Measurements from ENCODE around the gene CHMP2A.
"Not testable (repeated sequence)": the region's sequence is repeated elsewhere in the genome, so short reads cannot be mapped to it uniquely, and the experiment has no call there.

CHMP2A gene

DNA sequence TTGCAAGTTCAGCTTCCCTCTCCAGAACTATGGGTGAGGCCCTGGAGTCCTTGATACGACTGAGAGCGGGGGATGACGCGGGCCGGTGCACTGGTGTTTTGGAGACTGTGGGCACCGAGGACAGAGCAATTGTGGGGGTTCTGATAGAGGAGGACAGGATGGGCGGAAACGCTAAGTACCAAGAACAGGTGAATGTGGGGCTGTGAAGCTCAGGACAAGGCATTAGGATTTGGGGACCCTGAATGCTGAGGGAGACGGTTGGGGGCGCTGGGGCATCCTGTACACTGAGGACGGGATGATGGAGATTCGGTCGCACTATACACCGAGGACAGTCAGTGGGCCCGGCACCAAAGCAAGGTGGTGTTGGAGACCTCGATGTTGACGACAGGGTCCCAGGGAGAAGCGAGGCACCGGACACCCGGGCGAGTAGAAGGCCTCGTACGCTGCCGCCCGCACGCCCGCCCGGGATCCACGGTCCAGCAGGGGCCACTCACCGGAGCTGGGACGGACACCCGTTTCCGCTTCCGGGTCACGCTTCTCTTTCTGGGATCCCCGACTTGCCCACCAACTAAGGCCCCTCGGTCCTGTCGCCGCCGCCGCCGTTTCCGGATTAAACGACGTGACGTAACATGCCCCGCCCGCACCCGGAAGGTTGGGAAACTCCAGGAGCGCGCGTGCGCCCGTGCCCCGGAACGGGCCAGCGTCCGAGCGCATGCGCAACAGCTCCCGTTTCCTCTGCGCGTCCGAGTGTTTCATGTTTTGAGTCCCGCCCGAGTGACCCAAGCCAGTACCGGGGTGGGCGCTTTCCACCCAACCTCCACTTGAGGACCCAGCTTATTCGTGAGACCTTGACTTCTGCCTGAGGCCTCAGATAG, at the start of gene CHMP2A:
Gene CHMP2A (minus strand): TSS at position 612 of the 875 bp plus-strand sequence. CDS start 893 bp downstream, outside the sequence.
- in situ Hi-C loops (cut with MboI; ENCODE audit: low pct_unique_long_range_greater_than_20kb, low sequenced_read_pairs): no loop called here
- peak; percentile 97 for DNase-seq

DNA sequence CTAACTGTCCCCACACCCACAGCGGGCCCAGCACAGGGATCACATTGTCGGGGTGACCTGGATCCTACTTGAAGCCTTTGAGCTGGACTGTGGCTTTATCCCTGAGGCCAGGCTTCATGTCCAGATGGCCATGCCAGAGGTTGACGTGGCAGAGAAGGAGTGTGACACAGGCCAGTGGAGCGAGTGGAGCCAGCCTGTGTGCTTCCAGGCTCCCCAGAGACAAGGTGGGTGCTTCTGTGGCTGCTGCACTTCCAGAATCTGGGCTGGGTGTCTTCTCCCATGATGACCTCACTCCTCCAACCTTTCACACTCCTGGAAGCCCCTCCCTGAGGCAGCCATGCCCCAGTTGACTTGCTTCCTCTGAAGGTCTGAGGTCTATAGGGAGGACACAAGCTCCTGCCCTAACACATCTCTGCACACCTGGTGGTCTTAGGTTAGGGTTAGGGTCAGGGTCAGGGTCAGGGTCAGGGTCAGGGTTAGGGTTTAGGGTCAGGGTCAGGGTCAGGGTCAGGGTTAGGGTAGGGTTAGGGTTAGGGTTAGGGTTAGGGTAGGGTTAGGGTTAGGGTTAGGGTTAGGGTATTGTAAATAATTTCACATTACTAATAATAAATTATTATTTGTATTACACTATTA, 31.3 kb upstream of the CHMP2A start:
- DNase-seq: no peak
- in situ Hi-C loops (cut with MboI; ENCODE audit: low pct_unique_long_range_greater_than_20kb, low sequenced_read_pairs): no loop called here

DNA sequence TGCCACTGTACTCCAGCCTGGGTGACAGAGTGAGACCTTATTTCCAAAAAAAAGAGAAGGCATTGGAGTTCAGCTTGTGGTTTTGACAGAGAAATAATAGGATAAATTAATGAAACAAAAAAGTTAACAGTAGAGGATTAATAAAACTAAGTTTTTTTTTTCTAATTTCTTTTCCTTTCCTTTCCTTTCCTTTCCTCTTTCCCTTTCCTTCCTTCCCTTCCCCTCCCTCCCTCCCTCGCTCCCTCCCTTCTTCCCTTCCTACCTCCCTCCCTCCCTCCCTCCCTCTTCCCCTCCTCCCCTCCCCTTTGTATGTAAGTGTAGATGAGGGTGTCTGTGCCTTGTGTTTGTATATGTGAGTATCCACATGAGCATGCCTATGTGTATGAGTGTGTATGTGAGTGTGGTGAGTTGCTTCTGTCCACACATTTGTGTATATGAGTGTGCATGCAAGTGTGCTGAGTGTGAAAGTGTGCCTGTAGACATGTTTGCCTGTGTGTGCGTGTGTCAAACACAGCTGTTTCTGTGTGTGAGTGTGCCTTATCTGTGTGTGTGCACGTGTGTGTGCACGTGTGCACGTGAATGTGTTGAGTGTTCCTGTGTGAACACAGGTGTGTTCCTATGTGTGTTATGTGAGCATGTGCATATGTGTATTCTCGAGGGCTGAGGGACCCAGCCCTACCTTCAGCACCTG, 30.7 kb upstream of the CHMP2A start:
- in situ Hi-C loops (cut with MboI; ENCODE audit: low pct_unique_long_range_greater_than_20kb, low sequenced_read_pairs): no loop called here
- no peak for DNase-seq

DNA sequence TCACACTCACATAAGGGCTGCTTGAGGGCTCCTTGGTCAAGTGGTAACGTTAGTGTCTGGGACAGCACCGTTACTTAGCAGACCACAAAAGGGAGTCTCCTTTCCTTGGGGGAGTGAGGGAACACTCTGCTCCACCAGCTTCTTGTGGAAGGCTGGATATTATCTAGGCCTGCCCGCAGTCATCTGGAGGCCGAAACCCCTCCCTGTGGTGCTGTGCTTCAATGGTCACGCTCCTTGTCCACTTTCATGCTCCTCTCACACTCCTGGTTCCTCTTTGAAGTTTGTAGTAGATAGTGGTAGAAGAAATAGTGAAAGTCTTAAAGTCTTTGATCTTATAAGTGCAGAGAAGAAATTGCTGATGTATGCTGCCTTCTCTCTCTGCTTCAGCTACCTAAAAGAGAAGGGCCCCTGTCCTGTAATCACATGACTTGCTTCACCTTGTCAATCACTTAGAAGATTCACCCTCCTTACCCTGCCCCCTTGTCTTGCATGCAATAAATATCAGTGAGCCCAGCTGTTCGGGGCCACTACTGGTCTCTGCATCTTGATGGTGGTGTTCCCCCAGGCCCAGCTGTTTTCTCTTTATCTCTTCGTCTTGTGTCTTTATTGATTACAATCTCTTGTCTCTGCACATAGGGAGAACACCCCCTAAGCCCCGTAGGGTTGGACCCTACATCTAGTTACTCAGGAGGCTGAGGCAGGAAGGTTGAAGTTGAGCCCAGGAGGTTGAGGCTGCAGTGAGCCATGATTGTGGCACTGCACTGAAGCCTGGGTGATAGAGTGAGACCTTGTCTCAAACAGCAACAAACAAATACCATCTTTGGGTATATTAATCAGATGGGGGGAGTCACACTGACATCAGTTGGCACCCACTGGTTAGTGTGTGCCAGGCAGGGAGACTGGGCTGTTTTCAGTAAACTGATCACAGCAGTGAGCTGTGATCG, 29.9 kb upstream of the CHMP2A start:
- in situ Hi-C loops (cut with MboI; ENCODE audit: low pct_unique_long_range_greater_than_20kb, low sequenced_read_pairs): no loop called here
- DNase-seq: peak; percentile 40

DNA sequence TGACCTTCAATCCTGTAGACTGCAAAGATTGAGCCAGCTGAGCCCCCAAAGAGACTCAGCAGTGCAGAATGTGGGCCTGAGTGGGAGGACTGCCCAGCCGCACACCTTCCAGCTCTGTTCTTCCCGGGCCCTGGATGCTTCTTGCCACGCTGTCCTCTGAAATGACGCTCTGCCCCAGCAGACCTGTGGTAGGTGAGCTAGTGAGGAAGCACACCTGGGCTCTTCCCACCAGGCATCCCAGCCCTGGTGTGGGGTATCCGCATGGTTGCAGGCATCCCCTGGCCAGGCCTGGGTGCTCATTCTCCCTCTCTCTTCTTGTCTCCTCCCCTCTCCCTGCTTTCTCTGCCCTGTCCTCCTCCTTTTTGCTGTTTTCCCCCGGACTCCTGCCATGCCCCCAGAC, 28.1 kb upstream of the CHMP2A start:
- in situ Hi-C loops (cut with MboI; ENCODE audit: low pct_unique_long_range_greater_than_20kb, low sequenced_read_pairs): no loop called here
- DNase-seq: no peak

- in situ Hi-C loops (cut with MboI; ENCODE audit: low pct_unique_long_range_greater_than_20kb, low sequenced_read_pairs): no loop called here
- no peak for DNase-seq
These were observed 26.6 kb upstream of the CHMP2A start for GRCh38 chr19:58581227-58582141.

GRCh38 chr19:58579473-58580142, 24.7 kb upstream of the CHMP2A start:
- in situ Hi-C loops (cut with MboI; ENCODE audit: low pct_unique_long_range_greater_than_20kb, low sequenced_read_pairs): no loop called here
- no peak for DNase-seq

DNA sequence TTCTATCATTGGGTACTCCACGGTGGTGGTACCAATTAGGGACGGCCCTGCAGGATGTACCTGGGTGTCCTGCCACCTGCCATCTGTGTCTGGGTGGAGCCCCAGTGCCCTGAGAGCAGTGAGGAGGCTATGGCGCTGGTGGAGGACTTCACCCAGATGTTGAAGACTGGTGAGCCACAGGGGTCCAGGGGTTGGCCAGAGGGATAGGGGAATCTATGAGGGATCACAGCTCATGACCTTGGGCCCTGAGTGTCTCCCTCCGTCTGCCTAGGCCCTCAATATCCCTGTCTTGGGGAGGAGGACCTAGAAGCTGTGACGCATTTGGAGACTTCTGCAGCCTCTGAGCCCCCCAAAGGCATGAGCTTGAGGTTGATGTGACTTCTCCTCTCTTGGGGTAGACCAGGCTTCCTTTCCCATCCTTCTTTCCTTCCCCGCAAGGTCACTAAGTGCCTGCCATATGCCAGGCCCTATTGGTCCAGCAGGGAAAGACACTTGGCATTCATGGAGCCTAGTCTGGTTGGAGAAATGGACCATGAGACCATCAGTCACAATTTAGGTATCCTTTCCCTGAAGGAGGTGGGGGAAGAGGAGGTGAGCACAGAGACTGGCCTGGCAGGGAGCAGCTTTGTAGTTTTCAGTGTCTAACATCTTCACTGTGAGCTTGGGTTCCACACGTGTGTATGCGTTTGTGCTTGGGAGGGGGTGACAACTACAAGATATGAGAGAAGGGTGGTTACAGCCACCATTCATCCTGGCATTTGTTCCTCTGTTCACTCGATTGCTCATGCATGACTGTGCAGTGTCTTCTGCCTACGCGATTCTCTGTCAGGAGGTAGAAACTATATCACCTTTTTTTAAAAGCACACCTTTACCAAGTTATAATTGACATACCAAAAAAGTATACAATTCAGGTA, 23.4 kb upstream of the CHMP2A start:
- in situ Hi-C loops (cut with MboI; ENCODE audit: low pct_unique_long_range_greater_than_20kb, low sequenced_read_pairs): no loop called here
- no peak for DNase-seq

GRCh38 chr19:58577581-58577980, 22.7 kb upstream of the CHMP2A start:
- DNase-seq; in situ Hi-C loops (cut with MboI; ENCODE audit: low pct_unique_long_range_greater_than_20kb, low sequenced_read_pairs): not testable (repeated sequence)

GRCh38 chr19:58575183-58576041, 20.5 kb upstream of the CHMP2A start:
- in situ Hi-C loops (cut with MboI; ENCODE audit: low pct_unique_long_range_greater_than_20kb, low sequenced_read_pairs): no loop called here
- DNase-seq: peak; percentile 94

GRCh38 chr19:58573658-58574164, 18.8 kb upstream of the CHMP2A start:
- peak; percentile 34 for DNase-seq
- in situ Hi-C loops (cut with MboI; ENCODE audit: low pct_unique_long_range_greater_than_20kb, low sequenced_read_pairs): no loop called here

DNA sequence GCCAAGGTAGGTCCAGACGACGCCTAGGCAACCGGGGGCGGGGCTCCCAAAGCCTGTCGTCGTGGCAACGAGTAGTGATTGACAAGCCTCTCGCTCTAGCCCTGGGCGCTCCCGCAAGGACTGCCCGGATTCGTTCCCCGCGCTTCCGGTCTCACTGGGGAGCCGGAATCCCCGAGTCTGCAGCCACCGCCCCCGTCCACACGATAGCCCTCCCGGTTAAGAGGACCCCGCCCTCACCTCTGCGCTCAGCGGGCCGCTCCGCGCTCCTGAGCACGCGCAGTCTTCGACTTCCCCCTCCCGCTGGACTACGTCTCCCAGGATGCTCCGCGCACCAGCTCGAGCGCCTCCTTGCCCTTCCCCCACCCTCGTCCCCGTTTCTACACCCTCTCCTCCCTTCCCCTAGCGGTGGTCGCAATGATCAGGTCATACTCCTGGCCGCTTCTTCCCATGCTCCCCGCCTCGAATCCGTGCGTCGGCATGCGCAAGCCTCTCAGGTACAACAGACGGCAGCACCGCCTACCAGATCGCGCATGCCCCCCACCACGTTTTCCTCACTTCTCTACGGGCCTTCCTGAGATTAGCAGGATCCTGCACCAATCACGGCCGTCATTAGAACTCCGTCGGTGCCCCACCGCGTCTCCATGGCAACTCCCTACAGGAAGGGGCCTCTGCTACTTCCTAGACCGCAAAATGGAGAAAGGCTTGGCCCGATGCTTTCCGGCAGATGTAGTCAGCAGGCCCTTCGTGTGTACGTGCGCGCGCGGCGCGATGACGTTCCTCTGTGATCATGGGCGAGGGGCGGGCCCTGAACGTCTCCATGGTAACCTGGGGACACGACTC, 18.1 kb upstream of the CHMP2A start, which contains the start of gene MZF1:
Gene MZF1 (minus strand): TSS at position 518 of the 840 bp plus-strand sequence. CDS start 1,946 bp downstream, outside the sequence.
- DNase-seq: peak; percentile 99
- in situ Hi-C loops (cut with MboI; ENCODE audit: low pct_unique_long_range_greater_than_20kb, low sequenced_read_pairs): no loop called here

DNA sequence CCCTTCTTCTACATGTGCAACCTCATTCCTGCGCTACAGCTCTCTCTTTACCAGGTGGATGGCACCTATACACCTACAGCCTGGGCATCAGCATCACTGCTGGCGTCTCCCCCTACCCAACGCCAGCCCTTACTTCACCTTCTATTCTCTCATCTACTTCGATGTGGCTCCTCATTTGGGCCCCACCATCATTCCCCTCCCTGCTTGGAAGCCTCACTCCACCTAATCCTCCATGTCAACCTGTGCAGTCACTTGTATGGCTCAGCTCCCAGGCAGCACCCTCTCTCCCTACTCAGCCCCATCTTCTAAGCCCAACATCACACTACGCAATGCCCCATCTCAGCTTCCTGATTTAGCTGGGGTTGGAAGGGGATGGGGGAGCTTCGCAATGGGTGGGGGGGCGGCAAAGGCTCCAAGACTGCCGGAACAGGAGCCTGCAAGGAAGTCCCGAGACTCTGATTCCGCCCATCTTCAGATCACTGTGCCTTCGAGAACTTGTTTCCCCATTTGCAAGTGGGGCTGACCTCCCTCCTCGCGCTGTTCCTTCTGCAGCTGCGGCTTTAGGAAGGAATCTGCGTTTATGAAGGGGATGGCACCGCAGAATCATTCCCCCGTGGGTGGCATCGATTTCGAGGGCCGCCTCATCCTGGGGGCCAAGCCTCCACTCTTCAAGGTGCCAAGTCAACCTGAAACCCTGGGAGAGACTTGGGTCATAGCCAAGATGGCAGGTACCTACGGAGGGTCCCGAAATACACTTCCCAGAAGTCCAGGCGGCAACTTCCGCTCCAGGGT, 17.3 kb upstream of the CHMP2A start:
- in situ Hi-C loops (cut with MboI; ENCODE audit: low pct_unique_long_range_greater_than_20kb, low sequenced_read_pairs): no loop called here
- no peak for DNase-seq

GRCh38 chr19:58571575-58571947, 16.7 kb upstream of the CHMP2A start:
- in situ Hi-C loops (cut with MboI; ENCODE audit: low pct_unique_long_range_greater_than_20kb, low sequenced_read_pairs): no loop called here
- no peak for DNase-seq
